ENCODE measurements around the gene GNG8.

The GNG8 gene

GRCh38 chr19:46635920-46636761, at the start of gene GNG8:
TSS of gene GNG8 (minus strand) at chr19:46636202. CDS start at chr19:46634682, 1,520 bp downstream.
- no peak for DNase-seq (ENCODE audit: low read depth in 2 of 2)

GRCh38 chr19:46685189-46685588, 49.2 kb upstream of the GNG8 start:
- no peak for DNase-seq (ENCODE audit: low read depth in 2 of 2)

- DNase-seq (ENCODE audit: low read depth in 2 of 2), result no peak
Observed at GRCh38 chr19:46678110-46678732, 42.2 kb upstream of the GNG8 start.

- DNase-seq (ENCODE audit: low read depth in 2 of 2), result no peak
Observed at GRCh38 chr19:46674416-46675178, 38.6 kb upstream of the GNG8 start.

- DNase-seq (ENCODE audit: low read depth in 2 of 2), result no peak
Observed at GRCh38 chr19:46670813-46671212, 34.8 kb upstream of the GNG8 start.

- DNase-seq (ENCODE audit: low read depth in 2 of 2), result no peak
Observed at GRCh38 chr19:46668662-46669061, 32.7 kb upstream of the GNG8 start.

GRCh38 chr19:46665072-46665471, 29.1 kb upstream of the GNG8 start:
- no peak for DNase-seq (ENCODE audit: low read depth in 2 of 2)

GRCh38 chr19:46661735-46662592, 26.0 kb upstream of the GNG8 start:
- DNase-seq (ENCODE audit: low read depth in 2 of 2), result peak; percentile 45 to 64

- peak; percentile 99 to 100 for DNase-seq (ENCODE audit: low read depth in 2 of 2)
Observed at GRCh38 chr19:46661020-46661731, 25.2 kb upstream of the GNG8 start, which contains the start of gene DACT3. TSS of gene DACT3 (minus strand) at chr19:46661182. CDS start at chr19:46661064, 118 bp downstream.

GRCh38 chr19:46660551-46661019, 24.6 kb upstream of the GNG8 start:
- DNase-seq (ENCODE audit: low read depth in 2 of 2), result no peak

- no peak for DNase-seq (ENCODE audit: low read depth in 2 of 2)
Observed at GRCh38 chr19:46660008-46660517, 24.1 kb upstream of the GNG8 start.

- DNase-seq (ENCODE audit: low read depth in 2 of 2), result no peak
Observed at GRCh38 chr19:46659151-46660007, 23.4 kb upstream of the GNG8 start.

GRCh38 chr19:46656541-46656940, 20.5 kb upstream of the GNG8 start:
- DNase-seq (ENCODE audit: low read depth in 2 of 2), result no peak

- no peak for DNase-seq (ENCODE audit: low read depth in 2 of 2)
Observed at GRCh38 chr19:46654621-46655152, 18.7 kb upstream of the GNG8 start.

- no peak for DNase-seq (ENCODE audit: low read depth in 2 of 2)
Observed at GRCh38 chr19:46650445-46650844, 14.4 kb upstream of the GNG8 start.

- no peak for DNase-seq (ENCODE audit: low read depth in 2 of 2)
Observed at GRCh38 chr19:46648961-46649960, 13.3 kb upstream of the GNG8 start.

GRCh38 chr19:46648060-46648960, 12.3 kb upstream of the GNG8 start:
- no peak for DNase-seq (ENCODE audit: low read depth in 2 of 2)
